ENCODE results near the gene RNFT1. TPM values are rescaled to one million over a fixed set of nuclear protein-coding genes. Genes with fewer than 3 reads are reported as not detected.
"Not testable (repeated sequence)": the region's sequence is repeated elsewhere in the genome, so short reads cannot be mapped to it uniquely, and the experiment has no call there.

Gene RNFT1
- total RNA-seq, result 10 to 100 TPM; 20.5 to 21.3 TPM

GRCh38 chr17:59964482-59965328, at the start of gene RNFT1:
TSS of gene RNFT1 (minus strand) at chr17:59964740. CDS start at chr17:59964663, 77 bp downstream.
- Mint-ChIP-seq H3K9me3 (no peaks in the 10 kb centered on the region), H3K4me3 (peak within 1 kb of the TSS; percentile 77), H3K27ac (peak within 1 kb of the TSS; percentile 75), H3K36me3 (ENCODE audit: low read depth) (peaks cover 9% of the 10 kb centered on the region), H3K27me3 (peaks cover 2% of the 10 kb centered on the region), H3K4me1 (peaks cover 19% of the 10 kb centered on the region)
- CTCF ChIA-PET, result interaction anchor here (0.5 to 2.0 kb wide), 13 partner anchors 28 to 1451 kb away, joined by 3 to 8 read pairs (median 3); no protein-coding TSS in a partner anchor
- DNase-seq, result peak; percentile 91
- POLR2A ChIA-PET, result interaction anchor here (0.6 to 1.9 kb wide), 17 partner anchors 9 to 1898 kb away, joined by 3 to 12 read pairs (median 3); partner anchors contain the start of genes BRIP1, HEATR6, PPM1D and PTRH2

GRCh38 chr17:60009326-60009725, 44.8 kb upstream of the RNFT1 start:
- DNase-seq, result not testable (repeated sequence)

GRCh38 chr17:60008377-60008776, 43.8 kb upstream of the RNFT1 start:
- H3K4me3 Mint-ChIP-seq; H3K9me3 Mint-ChIP-seq; H3K27me3 Mint-ChIP-seq; DNase-seq; POLR2A ChIA-PET; CTCF ChIA-PET; H3K36me3 Mint-ChIP-seq (ENCODE audit: low read depth); H3K4me1 Mint-ChIP-seq; H3K27ac Mint-ChIP-seq: not testable (repeated sequence)

More at GRCh38 chr17:60009326-60009725, 44.8 kb upstream of the RNFT1 start:
- H3K27ac Mint-ChIP-seq; H3K27me3 Mint-ChIP-seq; CTCF ChIA-PET; H3K4me1 Mint-ChIP-seq; H3K9me3 Mint-ChIP-seq; POLR2A ChIA-PET; H3K4me3 Mint-ChIP-seq; H3K36me3 Mint-ChIP-seq (ENCODE audit: low read depth): not testable (repeated sequence)

- H3K27me3 Mint-ChIP-seq, result peaks cover 6% of the 10 kb centered on the region
- no peaks in the 10 kb centered on the region for H3K4me1 Mint-ChIP-seq
- no peaks in the 10 kb centered on the region for H3K9me3 Mint-ChIP-seq
- H3K27ac Mint-ChIP-seq, result no peak overlapping the region
- no peaks in the 10 kb centered on the region for H3K36me3 Mint-ChIP-seq (ENCODE audit: low read depth)
- ChIA-PET POLR2A (no interaction called here), CTCF (no interaction called here)
- DNase-seq, result no peak
- H3K4me3 Mint-ChIP-seq, result no peak overlapping the region
Observed at GRCh38 chr17:60006160-60006559, 41.6 kb upstream of the RNFT1 start.

- H3K4me1 Mint-ChIP-seq; H3K9me3 Mint-ChIP-seq; DNase-seq; H3K4me3 Mint-ChIP-seq; H3K27ac Mint-ChIP-seq; POLR2A ChIA-PET; H3K27me3 Mint-ChIP-seq; H3K36me3 Mint-ChIP-seq (ENCODE audit: low read depth); CTCF ChIA-PET: not testable (repeated sequence)
Observed at GRCh38 chr17:60004561-60004960, 40.0 kb upstream of the RNFT1 start.

GRCh38 chr17:60002405-60002804, 37.9 kb upstream of the RNFT1 start:
- CTCF ChIA-PET; H3K27me3 Mint-ChIP-seq; H3K4me1 Mint-ChIP-seq; DNase-seq; H3K4me3 Mint-ChIP-seq; H3K36me3 Mint-ChIP-seq (ENCODE audit: low read depth); POLR2A ChIA-PET; H3K9me3 Mint-ChIP-seq; H3K27ac Mint-ChIP-seq: not testable (repeated sequence)

GRCh38 chr17:59996608-59997007, 32.1 kb upstream of the RNFT1 start:
- CTCF ChIA-PET, result not testable (repeated sequence)

GRCh38 chr17:59975166-59975565, 10.6 kb upstream of the RNFT1 start:
- H3K36me3 Mint-ChIP-seq (ENCODE audit: low read depth); CTCF ChIA-PET; H3K27me3 Mint-ChIP-seq; H3K27ac Mint-ChIP-seq; H3K9me3 Mint-ChIP-seq; H3K4me3 Mint-ChIP-seq; DNase-seq; H3K4me1 Mint-ChIP-seq: not testable (repeated sequence)
- POLR2A ChIA-PET, result interaction anchor here (2.7 kb wide), 1 partner anchor 10 kb away, joined by 8 read pairs; the partner anchor contains the start of gene RNFT1

More at GRCh38 chr17:59996608-59997007, 32.1 kb upstream of the RNFT1 start:
- H3K36me3 Mint-ChIP-seq (ENCODE audit: low read depth); H3K9me3 Mint-ChIP-seq; POLR2A ChIA-PET; DNase-seq; H3K4me1 Mint-ChIP-seq; H3K27ac Mint-ChIP-seq; H3K27me3 Mint-ChIP-seq; H3K4me3 Mint-ChIP-seq: not testable (repeated sequence)

- H3K4me3 Mint-ChIP-seq; H3K9me3 Mint-ChIP-seq; H3K27ac Mint-ChIP-seq; H3K4me1 Mint-ChIP-seq; H3K27me3 Mint-ChIP-seq; DNase-seq; H3K36me3 Mint-ChIP-seq (ENCODE audit: low read depth): not testable (repeated sequence)
- CTCF ChIA-PET, result interaction anchor here (1.0 kb wide), 1 partner anchor 35 kb away, joined by 5 read pairs; no protein-coding TSS in a partner anchor
- POLR2A ChIA-PET, result interaction anchor here (2.7 kb wide), 1 partner anchor 9 kb away, joined by 8 read pairs; the partner anchor contains the start of gene RNFT1
Observed at GRCh38 chr17:59973483-59973882, 8.9 kb upstream of the RNFT1 start.

GRCh38 chr17:59972778-59973177, 8.2 kb upstream of the RNFT1 start:
- H3K4me3 Mint-ChIP-seq, result no peak overlapping the region
- CTCF ChIA-PET, result no interaction called here

GRCh38 chr17:59971771-59972170, 7.2 kb upstream of the RNFT1 start:
- H3K27me3 Mint-ChIP-seq, H3K4me1 Mint-ChIP-seq, CTCF ChIA-PET: not testable (repeated sequence)

More at GRCh38 chr17:59972778-59973177, 8.2 kb upstream of the RNFT1 start:
- Mint-ChIP-seq H3K4me1 (no peaks in the 10 kb centered on the region), H3K9me3 (no peaks in the 10 kb centered on the region), H3K27me3 (peaks cover 4% of the 10 kb centered on the region), H3K36me3 (ENCODE audit: low read depth) (no peaks in the 10 kb centered on the region), H3K27ac (no peak overlapping the region)
- DNase-seq, result no peak
- POLR2A ChIA-PET, result interaction anchor here (2.7 kb wide), 1 partner anchor 8 kb away, joined by 8 read pairs; the partner anchor contains the start of gene RNFT1

GRCh38 chr17:59963738-59964481, 630 bp downstream of the RNFT1 start:
- POLR2A ChIA-PET, result interaction anchor here (0.6 to 1.9 kb wide), 12 partner anchors 10 to 1899 kb away, joined by 3 to 12 read pairs (median 4); partner anchors contain the start of genes BRIP1, HEATR6, PTRH2 and RPS6KB1
- peaks cover 19% of the 10 kb centered on the region for H3K4me1 Mint-ChIP-seq
- no peaks in the 10 kb centered on the region for H3K27me3 Mint-ChIP-seq
- peak; percentile 46 for DNase-seq
- peaks cover 16% of the 10 kb centered on the region for H3K36me3 Mint-ChIP-seq (ENCODE audit: low read depth)
- H3K9me3 Mint-ChIP-seq, result no peaks in the 10 kb centered on the region
- CTCF ChIA-PET, result interaction anchor here (1.0 to 2.0 kb wide), 5 partner anchors 27 to 394 kb away, joined by 3 to 8 read pairs (median 3); no protein-coding TSS in a partner anchor
- peak overlapping the region; percentile 75 for H3K27ac Mint-ChIP-seq
- peak overlapping the region; percentile 77 for H3K4me3 Mint-ChIP-seq

More at GRCh38 chr17:59971771-59972170, 7.2 kb upstream of the RNFT1 start:
- H3K9me3 Mint-ChIP-seq; H3K27ac Mint-ChIP-seq; POLR2A ChIA-PET; H3K36me3 Mint-ChIP-seq (ENCODE audit: low read depth); DNase-seq; H3K4me3 Mint-ChIP-seq: not testable (repeated sequence)
